SKM-1 (cell line): ENCODE measurements around the gene RAET1L.
"Not testable (repeated sequence)": the region's sequence is repeated elsewhere in the genome, so short reads cannot be mapped to it uniquely, and the experiment has no call there.

ENCODE experiments used
- DNase-seq: peaks from one replicate; lab custom pipeline; 2025; ENCODE audit not compliant: unreplicated experiment; lab: John Stamatoyannopoulos, UW

The RAET1L gene

DNA sequence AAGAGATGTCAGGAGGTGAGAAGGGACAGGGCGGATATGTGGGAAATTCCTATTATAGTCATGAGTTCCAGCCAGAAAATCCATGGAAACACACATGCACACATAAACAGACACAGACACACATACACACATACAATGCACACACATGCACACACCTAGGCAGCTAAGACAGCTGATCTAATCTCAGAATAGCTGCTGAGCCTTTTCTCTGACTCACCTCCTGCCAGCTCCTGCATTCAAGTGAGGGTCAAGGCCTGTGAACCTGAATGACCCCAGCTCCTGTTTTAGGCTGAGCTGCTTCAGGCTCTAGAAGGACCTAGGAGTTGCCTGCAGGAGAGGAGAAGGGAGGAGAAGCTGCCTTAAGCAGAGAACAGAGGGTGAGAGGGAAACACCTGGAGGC is 21.6 kb upstream of the RAET1L start:
- no peak for DNase-seq

DNA sequence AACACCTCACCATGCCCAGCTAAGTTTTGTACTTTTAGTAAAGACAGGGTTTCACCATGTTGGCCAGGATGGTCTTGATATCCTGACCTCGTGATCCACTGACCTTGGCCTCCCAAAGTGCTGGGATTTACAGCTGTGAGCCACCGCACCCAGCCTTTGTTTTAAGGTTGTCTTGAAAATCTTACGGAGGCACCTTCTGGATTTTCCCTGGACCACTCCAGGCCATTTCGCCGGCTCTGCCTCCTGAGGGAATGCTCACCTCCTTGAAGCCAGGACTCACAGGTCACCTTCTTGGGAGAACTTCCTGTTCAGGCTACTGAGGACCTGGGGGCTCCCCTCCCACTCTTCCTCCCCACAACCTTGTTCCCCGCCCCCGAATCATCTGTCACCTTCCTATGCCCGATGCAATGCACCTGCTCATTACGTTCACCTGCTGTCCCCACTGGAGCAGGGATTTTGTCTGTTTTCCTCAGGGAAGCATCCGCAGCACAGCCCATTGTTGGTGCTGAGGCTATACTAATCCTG is 19.4 kb upstream of the RAET1L start:
- no peak for DNase-seq

DNA sequence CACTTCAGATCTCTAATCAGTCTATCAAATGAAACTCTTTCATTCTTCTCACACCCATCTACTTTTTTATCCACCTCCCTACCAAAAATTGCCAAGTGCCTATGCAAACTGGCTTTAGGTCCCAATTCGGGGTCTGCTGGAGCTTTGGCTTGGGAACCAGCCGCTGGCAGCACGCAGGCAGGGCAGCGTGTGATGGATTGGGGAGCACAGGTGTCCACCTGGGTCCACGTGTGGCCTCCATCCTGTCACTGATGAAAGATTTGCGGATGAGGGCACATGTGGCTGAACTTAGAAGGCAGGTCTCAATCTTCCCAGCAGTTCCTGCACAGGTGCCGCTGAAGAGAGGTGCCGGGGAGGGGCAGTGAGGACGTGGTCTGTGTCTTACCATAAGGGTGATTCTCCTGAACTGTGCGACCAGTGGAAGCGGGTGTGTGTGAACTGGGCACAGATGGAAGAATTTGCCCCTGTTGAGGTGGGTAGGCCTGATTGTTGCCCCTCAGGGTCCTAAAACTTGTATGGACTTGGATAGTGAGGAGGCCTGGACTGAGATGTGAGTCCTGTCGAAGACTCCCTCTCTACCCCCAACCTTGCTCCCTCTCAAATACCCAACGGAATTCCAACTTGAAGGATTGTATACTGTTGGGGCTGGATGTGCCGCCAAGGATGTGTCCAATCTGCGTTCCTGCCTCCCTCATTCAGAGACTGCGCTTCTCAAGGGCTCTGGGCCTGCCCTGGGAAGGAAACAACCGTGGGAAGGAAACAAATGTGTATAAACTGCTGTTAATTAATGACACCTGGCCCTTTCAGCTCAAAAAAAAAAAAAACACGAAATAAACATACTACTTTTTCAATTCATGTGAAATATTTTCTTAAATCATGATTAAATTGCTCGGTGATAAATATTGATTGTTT is 18.4 kb upstream of the RAET1L start:
- DNase-seq: no peak

DNA sequence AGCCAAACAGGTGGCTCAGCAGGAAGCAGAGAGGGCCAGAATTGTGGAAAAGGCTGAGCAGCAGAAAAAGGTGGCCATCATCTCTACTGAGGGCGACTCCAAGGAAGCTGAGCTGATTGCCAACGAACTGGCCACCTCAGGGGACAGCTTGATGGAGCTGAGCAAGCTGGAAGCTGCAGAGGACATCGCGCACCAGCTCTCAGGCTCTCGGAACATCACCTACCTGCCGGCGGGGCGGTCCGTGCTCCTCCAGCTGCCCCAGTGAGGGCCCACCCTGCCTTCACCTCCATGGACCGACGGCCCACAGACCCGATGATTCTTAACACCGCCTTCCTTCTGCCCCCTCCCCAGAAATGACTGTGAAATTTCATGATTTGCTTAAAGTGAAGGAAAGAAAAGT is 17.8 kb upstream of the RAET1L start:
- no peak for DNase-seq

DNA sequence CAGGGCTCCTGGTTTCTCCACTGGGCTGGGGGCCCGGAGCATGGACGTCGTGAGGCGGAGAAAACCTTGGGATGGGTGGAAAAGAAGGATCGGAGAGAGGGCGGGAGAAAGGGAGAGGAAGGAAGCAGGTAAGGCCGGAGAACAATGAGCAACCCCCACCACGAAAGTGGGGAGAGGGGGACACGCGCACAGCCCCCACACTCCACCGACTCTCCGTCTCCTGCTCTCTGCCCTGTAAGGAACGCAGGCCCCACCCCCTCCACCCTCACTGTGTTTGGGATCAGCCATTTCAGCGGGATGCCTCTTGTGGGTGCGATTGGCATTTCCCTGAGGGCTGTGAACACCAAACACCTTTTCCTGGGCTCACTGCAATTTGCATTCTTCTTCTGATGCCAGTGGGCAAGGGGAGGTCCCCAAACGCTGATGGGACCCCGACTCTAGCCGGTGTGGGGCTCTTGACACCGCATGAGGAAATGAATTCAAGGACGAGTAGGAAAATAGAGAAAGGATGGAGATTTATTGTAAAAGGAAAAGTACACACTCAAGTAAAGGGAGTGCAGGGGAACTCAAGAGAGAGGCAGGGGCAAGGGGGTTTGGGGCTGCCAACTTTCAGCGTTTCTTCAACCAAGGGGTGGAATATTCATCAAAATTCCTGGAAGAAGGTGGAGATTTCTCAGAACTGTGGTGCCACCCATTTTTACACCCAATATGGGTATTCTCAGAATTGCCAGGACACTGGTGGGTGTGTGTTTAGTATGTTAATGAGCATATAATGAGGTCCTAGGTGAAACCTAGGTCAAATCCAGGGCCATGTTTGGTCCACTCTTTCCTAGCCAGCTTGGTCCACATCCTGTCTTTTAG is 13.1 kb upstream of the RAET1L start:
- DNase-seq: no peak

DNA sequence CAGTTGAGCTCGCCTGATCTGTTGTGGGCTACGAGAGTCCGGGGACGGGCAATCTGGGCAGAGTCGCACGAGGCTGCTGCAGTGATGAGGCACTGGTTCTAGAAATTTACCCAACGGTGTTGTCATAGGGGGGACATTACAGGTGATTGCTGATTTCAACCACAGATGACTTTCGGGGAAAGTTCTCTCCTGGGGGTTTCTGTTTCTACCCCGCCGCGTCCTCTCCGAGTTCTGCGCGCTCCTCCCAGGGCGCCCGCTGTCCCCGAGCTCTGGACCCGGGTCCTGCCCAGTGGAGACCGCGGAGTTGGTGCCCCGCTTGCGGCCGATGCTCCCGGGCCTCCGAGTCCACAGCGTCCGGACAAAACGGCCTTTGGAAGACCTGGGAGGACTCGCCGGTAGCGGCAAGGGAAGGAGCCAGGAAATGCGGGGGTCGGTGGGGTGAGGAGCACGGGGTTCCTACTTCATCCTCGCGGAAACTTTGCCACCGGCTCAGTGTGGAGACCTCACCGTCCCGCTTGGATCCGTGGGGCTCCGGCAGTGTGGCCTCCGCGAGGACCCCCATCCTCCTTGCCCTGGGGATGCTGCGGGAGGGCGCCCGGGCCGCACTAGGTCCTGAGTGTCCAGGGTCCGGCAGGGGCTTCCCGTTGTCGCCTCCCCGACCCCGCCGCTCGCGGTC is 12.3 kb upstream of the RAET1L start:
- DNase-seq: no peak

DNA sequence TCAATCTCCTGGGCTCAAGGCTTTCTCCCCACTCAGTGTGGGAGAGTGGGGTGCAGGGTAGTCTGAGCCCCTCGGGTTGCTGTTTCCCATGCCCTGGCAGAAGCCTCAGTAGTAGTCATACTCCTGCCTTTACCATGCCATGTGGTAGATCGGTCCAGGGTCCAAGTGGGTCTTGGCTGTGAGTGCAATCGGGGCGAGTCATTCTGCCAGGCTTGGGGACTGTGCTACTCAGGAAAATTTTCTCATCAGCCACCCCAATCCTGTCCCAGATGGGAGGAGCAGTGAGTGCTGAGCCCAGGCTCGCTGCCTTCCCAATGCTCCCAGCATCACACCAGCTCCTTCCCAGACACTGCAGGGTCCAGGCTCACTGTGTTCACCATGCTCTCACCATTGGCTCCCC is 10.7 kb upstream of the RAET1L start:
- DNase-seq: no peak

DNA sequence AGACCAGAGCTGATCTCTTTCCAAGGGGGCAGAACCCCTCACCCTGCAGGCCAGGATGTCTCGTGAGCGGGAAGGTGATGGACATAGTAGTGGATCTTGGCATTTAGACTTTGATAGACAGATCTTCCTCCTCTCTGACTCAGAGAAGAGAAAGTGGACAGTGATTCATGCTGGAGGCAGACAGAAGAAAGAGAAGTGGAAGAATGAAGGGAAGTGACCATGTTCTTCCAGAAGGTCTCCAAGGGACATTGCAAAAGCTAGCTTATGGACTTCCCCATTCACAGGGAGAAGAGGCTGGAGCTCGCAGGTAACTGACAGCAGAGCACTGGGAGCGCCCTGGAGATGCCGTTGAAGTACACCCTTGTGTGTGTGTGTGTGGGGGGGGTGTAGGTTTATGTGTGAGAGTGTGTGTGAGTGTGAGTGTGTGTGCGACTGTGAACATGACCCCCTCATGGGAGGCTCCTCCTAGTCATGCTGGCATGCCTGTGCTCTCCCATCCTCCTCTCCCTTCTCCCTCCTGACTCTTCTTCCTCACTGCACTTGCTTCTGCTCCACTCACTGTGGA is 8.0 kb upstream of the RAET1L start:
- DNase-seq: no peak

DNA sequence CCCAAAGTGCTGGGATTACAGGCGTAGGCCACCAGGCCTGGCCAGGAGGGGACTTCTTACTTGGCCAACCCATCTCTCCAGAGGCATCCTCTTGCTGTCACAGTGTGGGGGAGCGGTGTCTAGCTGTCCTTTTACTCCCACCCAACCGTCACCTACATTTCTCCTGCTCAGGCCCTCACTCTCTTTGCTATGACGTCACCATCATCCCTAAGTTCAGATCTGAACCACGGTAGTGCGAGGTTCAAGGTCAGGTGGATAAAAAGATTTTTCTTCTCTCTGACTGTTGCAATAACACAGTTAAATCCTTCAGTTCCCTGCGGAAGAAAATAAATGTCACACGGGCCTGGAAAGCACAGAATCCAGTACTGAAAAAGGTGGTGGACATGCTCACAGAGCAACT is 7.3 kb upstream of the RAET1L start:
- no peak for DNase-seq

DNA sequence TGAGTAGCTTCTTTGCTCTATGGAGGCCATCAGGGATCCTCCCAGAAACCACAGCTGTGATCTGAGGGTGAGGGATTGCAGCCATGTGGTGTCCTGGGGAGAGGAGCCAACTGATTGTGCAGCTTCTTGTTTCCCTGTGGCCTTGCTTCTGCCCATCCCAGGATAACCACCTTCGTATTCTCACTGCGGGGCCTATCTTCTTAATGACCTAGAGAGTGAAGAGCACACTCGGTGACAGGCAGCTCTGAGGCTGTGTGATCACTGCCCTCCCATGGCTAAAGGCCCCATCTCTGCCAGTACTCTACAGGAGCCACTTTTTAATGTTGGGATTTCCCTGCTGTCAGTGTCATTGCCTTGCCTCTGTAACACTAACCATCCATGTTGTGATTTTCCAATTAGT is 5.3 kb upstream of the RAET1L start:
- DNase-seq: no peak

DNA sequence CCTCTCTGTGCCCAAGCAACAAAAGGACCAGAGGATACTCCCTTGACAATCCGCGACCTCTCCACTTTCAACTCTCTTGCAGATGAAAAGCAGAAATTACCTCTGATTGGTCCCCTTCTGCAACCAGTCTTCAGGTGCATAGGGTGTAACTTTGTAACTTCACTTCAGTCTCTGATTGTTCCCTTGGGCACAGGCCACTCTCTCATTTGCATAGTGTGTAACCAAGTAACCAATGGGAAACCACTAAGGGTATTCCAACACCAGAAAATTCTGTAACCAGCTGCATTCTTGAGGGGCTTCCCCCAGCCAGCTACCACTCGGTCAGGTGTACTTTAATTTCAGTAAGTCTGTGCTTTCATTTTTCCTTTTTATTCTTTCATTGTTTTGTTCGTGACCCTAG is 4.4 kb upstream of the RAET1L start:
- DNase-seq: no peak

DNA sequence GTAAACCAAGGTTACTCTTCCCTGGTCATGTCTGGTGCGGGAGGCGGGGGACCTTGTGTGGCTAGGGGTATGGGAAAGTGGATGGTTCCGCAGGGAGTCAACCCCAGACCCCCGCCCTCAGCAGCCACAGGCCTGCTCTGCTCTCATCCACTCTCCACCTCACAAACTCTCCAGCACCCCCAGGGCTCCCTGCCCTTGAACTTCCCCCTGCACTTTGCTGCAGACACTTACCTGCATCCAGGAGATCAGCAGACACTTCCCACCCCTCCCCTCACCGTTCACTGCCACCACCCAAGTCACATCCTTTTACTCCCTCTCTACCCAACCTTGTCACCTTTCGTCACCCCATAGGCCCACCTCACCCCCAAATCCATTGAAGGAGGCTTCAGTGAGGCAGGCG is 3.9 kb upstream of the RAET1L start:
- no peak for DNase-seq

DNA sequence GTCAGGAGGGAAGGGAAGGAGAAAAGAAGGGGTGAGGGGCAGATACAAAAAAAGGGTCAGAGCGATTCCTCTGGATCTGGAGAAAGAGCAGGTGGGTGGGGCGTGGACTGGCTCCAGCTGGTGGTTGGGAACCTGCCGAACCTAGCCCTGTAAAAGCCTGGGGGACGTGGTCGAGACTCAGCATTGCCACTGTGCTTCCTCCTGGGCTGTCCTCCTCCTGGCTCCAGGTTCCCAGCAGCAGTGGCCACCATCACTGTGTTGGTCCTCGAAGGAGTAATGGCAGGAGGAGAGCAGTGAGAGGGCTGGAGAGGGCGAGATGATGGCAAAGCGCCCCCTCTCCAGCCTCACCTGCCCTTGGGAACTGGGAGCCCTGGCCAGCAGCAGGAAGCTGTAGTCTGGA is 3.5 kb upstream of the RAET1L start:
- no peak for DNase-seq

DNA sequence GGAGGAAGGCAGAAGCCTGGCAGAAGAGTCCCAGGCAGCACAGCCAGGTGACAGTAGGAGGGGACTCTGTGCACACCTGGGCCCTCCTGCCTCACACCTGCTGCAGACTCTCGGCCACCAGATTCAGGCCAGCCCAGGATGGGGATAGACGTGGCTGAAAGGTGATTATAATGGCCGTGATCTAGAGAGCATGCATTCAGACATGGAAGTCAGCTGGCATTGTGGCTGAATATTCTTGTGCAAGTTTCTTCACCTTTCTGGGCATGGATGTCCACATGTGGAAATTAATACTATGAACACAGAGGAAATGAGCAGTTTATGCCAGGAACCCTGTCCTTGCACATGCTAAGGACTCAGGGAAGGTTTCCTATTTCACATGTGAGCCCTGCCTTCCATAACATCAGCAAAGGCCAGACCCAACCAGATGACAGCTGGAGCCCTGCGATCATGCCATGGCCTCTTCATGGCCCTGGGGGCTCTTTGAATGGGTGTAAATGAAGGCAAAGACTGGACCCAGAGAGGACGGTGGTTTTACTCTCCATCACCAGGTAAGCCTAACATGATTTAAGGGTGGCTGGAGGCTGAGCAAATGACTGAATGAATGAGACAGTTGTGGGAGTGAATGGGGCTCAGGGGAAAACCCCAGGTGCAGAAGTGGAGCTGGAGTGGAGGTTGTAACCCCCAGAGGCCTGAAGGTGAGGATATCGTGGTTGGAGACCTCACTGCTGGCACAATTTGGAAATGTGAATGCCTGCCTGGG is 2.7 kb upstream of the RAET1L start:
- DNase-seq: no peak

DNA sequence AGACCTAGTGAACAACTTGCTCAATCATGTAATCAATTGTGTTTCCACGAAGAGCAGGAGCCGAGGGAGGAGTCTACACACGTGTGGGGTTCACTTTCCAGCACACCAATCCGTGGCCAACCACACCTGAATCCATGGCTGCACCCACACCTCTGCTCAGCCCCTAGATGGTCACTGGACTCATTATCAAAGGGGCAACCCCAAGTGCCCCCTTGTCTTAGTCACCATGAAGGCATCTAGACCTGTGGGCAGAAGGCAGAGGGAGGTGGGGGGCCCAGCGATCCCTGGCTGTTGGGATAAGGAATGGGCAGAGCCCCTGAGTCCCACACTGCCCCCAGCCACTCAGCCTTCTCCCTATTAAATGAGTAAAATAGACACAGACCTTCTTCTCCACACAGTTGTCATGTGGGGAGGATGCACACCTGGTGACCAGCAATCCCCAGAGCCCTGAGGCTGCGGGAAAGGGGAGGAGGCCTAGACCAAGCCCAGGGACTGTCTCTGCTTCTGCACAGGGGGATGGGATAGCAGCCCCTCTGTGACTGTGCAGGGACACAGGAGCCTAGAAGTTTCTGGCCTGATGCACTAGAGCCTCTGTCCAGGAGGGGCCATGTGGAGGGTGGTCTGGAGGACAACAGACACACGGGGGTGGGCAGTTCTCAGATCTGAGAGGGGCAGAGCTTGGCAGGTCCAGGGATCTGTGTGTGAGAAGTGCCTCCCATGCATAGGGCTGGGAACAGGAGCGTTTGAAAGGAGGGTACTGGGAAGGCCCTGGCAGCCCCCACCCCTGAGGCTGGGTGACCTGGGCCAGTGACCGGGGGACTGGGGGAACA is 1.9 kb upstream of the RAET1L start:
- no peak for DNase-seq

DNA sequence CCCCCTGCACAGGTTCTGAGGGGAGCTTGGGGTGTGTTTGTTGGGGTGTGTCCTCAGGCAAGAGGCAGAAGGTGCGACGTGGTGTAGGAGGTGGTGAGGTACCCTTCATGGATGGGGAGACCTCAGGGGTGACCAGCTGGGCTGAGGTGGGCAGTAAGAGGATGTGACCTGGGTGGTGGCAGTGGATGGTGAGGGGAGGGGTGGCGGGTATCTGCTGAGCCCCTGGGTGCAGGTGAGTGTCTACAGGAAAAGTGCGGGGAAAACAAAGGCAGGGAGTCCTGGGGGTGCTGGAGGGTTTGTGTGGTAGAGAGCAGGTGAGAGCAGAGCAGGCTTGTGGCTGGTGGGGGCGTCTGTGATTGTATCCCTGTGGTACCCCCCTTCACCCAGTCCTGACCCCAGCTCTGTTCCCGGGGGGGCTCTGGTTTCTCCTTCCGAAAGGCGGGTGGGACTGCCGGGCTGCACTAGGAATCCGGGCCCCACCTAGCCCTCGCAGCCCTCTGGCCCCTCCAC is 631 bp downstream of the RAET1L start:
- DNase-seq: no peak

DNA sequence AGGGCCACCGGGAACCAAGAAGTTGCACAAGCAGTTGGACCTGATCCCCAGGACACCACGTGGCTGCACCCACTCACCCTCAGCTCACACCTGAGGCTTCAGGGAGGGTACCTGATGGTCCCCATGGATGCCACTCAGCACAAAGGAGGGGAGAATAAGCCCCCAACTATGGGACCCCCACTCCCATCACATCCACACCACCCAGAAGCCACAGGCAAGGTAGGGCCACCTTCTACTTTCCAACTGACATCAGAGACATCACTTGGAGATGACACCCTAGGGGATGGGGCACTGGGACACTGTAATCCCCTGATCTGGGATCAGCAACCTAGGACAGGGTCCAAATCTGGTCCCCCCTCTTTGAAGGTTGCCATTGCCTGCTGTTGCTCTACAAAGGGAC is 1.3 kb downstream of the RAET1L start:
- DNase-seq: not testable (repeated sequence)

DNA sequence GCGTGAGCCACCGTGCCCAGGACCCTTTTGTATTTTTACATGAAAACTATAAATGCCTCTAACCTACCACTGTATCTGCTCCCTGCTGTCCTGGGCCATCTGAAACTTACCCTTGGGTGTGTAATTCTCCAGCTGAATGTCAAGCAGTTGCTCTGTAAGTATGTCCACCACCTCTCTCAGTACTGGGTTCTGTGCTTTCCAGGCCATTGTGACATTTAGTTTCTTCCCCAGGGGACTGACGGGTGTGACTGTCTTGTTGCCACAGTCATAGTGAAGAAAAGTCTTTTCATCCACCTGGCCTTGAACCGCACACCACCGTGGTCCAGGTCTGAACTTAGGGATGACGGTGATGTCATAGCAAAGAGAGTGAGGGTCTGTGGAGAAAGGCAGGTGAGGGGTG is 3.5 kb downstream of the RAET1L start:
- not testable (repeated sequence) for DNase-seq

DNA sequence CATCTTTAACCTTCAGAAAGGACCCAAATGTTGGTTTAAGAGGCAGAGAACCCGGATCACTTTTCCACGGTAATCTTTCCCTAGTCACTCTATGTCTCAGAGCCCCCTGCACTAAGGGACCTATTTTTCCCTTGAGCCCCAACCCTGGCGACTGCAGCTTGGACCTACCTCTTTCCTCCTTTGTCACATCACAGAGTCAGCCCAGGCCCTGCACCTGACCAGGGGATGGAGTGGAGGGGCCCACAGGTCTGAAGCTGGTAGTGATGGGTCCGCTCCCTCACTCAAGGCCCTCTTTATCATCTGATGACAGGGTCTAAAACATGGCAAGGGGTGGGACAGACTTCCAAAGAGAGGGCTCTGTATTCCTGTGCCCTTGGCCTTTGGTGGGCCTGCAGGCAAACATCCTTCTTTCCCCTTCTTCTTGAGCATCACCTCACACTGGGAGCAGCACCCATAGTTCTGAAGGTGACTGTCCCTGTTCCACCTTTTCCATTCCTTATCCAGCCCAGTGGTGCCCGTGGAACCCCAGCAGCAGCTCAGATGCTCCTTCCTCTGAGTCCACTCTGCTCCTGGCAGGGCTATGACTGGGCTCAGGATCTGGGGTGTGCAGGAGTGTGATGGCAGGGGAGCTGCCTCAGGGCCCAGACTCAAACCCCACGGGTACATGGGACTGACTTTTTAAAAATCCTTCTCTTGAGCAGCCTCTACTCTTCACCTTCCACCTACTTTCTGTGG is 6.3 kb downstream of the RAET1L start:
- DNase-seq: no peak
